Osteoblast (primary cell): ENCODE data around the gene HLA-DOB. TPM values are rescaled to one million over a fixed set of nuclear protein-coding genes. Genes with fewer than 3 reads are reported as not detected.

ENCODE experiments used
- DNase-seq: peaks from one replicate; pipeline ENCODE4 v3.0.0; 2011; ENCODE audit warnings: low spot score, mixed read lengths; ENCODE audit not compliant: insufficient read length; ENCODE audit errors: missing footprints
- H2AFZ ChIP-seq: 2 replicates; pipeline ENCODE4 v1.6.0; 2011; ENCODE audit warnings: mild to moderate bottlenecking, low read length
- H3K27ac ChIP-seq: 2 replicates; pipeline ENCODE4 v1.5.1; 2011; ENCODE audit warnings: mild to moderate bottlenecking, low read depth, low read length, moderate library complexity
- H3K27me3 ChIP-seq: 2 replicates; pipeline ENCODE4 v1.6.0; 2012; ENCODE audit warnings: mild to moderate bottlenecking, control low read depth, inconsistent platforms, low read length, moderate library complexity; ENCODE audit not compliant: insufficient read depth
- H3K36me3 ChIP-seq: 2 replicates; pipeline ENCODE4 v1.5.1; 2011; ENCODE audit warnings: mild to moderate bottlenecking, low read length, control low read depth, moderate library complexity; ENCODE audit not compliant: insufficient read depth
- H3K4me1 ChIP-seq: 2 replicates; pipeline ENCODE4 v1.5.1; 2011; ENCODE audit warnings: mild to moderate bottlenecking, low read length, control low read depth, moderate library complexity; ENCODE audit not compliant: insufficient read depth
- H3K4me2 ChIP-seq: 2 replicates; pipeline ENCODE4 v1.6.0; 2011; ENCODE audit warnings: mild to moderate bottlenecking, low read length; ENCODE audit not compliant: insufficient read depth
- H3K4me3 ChIP-seq: fragments of 200-600 bp; sonication (generic); 3 replicates; pipeline ENCODE4 v1.5.1; 2012; ENCODE audit warnings: mild to moderate bottlenecking, low read length, inconsistent platforms; ENCODE audit not compliant: insufficient read depth
- H3K79me2 ChIP-seq: 2 replicates; pipeline ENCODE4 v1.6.0; 2012; ENCODE audit warnings: mild to moderate bottlenecking, low read length, control low read depth, inconsistent platforms; ENCODE audit not compliant: insufficient read depth
- H3K9me3 ChIP-seq: 2 replicates; pipeline ENCODE4 v1.5.1; 2011; ENCODE audit warnings: low read depth, low read length, control low read depth
- H4K20me1 ChIP-seq: 2 replicates; pipeline ENCODE4 v1.6.0; 2012; ENCODE audit warnings: mild to moderate bottlenecking, low read length, control low read depth; ENCODE audit not compliant: insufficient read depth
- total RNA-seq: library from RNA; depleted of rRNA; stranded (reverse); fragments of >200 nt; gene quantifications from 2 replicates; pipeline ENCODE4 v1.2.3, GENCODE V29; 2012
- TF ChIP-seq, protein P1 (sequence below): IDR thresholded peaks from 2 replicates; pipeline ENCODE4 v1.5.1; 2011; ENCODE audit warnings: mild to moderate bottlenecking, low read depth, low read length, moderate library complexity; ENCODE audit errors: extremely low read depth

HLA-DOB gene
- total RNA-seq, 1 donor = 0.36 TPM

DNA sequence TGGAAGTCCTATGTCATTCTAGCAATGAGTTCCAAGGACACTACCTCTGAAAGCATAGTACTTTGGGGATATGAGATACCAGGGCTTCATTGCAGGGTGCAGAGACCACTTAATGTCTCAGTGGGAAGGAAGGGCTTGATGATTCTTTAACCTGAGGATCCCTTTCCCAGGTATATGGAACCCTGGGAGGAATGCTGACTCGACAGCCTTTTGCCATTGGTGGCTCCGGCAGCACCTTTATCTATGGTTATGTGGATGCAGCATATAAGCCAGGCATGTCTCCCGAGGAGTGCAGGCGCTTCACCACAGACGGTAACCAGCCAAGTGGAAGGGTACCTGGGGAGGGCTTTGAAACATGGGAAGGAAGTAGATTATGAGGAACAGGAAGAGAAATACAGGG is 41.4 kb upstream of the HLA-DOB start:
- H3K4me3 ChIP-seq = no peak overlapping the region
- no peak overlapping the region for H2AFZ ChIP-seq
- no peak overlapping the region for H3K27ac ChIP-seq
- H3K4me2 ChIP-seq = no peak overlapping the region
- H3K4me1 ChIP-seq = peaks cover 6% of the 10 kb centered on the region
- H4K20me1 ChIP-seq = no peaks in the 10 kb centered on the region
- H3K9me3 ChIP-seq = no peaks in the 10 kb centered on the region
- no peaks in the 10 kb centered on the region for H3K27me3 ChIP-seq
- H3K36me3 ChIP-seq = peaks cover 12% of the 10 kb centered on the region
- H3K79me2 ChIP-seq = peaks cover 6% of the 10 kb centered on the region
- TF ChIP-seq, protein P1, sequence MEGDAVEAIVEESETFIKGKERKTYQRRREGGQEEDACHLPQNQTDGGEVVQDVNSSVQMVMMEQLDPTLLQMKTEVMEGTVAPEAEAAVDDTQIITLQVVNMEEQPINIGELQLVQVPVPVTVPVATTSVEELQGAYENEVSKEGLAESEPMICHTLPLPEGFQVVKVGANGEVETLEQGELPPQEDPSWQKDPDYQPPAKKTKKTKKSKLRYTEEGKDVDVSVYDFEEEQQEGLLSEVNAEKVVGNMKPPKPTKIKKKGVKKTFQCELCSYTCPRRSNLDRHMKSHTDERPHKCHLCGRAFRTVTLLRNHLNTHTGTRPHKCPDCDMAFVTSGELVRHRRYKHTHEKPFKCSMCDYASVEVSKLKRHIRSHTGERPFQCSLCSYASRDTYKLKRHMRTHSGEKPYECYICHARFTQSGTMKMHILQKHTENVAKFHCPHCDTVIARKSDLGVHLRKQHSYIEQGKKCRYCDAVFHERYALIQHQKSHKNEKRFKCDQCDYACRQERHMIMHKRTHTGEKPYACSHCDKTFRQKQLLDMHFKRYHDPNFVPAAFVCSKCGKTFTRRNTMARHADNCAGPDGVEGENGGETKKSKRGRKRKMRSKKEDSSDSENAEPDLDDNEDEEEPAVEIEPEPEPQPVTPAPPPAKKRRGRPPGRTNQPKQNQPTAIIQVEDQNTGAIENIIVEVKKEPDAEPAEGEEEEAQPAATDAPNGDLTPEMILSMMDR = no peak
- DNase-seq = no peak

DNA sequence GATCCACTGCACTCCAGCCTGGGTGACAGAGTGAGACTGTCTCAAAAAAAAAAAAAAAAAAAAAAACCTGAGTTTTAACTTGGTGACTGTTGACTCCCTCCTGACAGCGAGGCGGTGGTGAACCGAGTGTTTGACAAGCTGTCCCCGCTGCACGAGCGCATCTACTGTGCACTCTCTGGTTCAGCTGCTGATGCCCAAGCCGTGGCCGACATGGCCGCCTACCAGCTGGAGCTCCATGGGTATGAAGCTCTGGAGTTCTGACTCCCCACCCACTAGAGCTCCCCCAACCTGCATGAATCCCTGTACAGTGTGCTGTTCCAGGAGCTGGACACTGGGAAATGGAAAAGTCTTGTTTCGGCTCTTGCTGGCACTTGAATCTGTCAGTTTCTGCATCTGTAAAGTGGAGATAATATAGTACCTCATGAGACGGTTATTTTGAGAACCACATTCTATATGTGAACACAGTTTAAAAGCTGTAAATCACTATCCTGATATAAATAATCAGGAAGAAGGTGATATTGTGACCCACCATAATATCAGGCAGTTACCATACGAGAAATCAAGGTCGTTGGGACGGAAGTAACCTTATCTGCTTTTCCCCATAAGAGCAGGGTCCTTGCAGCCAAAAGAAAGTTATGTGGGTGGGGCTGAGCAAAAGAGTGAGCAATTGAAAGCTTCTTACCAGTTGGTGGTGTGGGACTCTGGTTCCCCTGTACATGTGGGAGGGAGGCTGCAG is 40.5 kb upstream of the HLA-DOB start:
- H3K27me3 ChIP-seq = no peaks in the 10 kb centered on the region
- H4K20me1 ChIP-seq = no peaks in the 10 kb centered on the region
- H3K36me3 ChIP-seq = peaks cover 12% of the 10 kb centered on the region
- no peak overlapping the region for H2AFZ ChIP-seq
- H3K27ac ChIP-seq = no peak overlapping the region
- H3K9me3 ChIP-seq = no peaks in the 10 kb centered on the region
- no peak overlapping the region for H3K4me2 ChIP-seq
- peaks cover 8% of the 10 kb centered on the region for H3K79me2 ChIP-seq
- TF ChIP-seq, protein P1 = no peak
- H3K4me3 ChIP-seq = no peak overlapping the region
- peaks cover 7% of the 10 kb centered on the region for H3K4me1 ChIP-seq
- DNase-seq = no peak

DNA sequence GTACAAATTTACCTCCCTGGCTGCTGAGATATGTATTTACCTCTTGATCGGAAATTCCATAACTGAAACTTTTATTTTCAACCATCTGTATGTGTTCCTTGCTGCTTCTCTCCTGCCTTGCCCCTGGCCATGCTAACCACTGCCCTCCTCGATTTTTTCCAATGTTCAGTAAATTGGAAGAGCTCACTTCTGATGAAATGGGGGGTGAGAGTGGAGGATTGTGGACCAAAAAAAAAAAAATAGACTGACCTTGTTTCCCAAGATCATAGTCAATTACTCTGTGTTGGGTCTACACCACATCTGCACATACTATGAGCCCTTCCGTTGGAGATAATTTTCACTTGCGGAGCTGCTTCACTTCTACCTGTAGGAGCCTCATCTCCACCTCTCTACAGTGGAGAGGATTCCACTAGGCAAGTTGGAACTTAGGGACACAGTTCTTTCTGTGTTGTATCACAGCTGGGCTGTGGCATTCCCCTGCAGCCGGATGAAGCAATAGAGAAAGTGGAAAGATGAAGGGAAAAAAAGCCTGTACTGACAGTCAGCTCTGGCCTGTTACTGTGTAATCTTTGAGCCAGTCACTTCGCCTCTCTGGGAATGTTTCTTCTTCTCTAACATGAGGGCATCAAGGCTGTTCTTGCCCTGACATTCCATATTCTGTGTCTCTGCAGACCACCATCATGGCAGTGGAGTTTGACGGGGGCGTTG is 38.8 kb upstream of the HLA-DOB start:
- TF ChIP-seq, protein P1 = no peak
- no peak overlapping the region for H3K4me3 ChIP-seq
- H3K4me2 ChIP-seq = peak overlapping the region; percentile 79
- H2AFZ ChIP-seq = no peak overlapping the region
- peaks cover 22% of the 10 kb centered on the region for H3K36me3 ChIP-seq
- no peak for DNase-seq
- no peaks in the 10 kb centered on the region for H3K27me3 ChIP-seq
- peaks cover 24% of the 10 kb centered on the region for H3K79me2 ChIP-seq
- H3K4me1 ChIP-seq = peaks cover 14% of the 10 kb centered on the region
- no peaks in the 10 kb centered on the region for H3K9me3 ChIP-seq
- H4K20me1 ChIP-seq = no peaks in the 10 kb centered on the region
- H3K27ac ChIP-seq = no peak overlapping the region
